Heart left ventricle (tissue), 16 donors: ENCODE measurements around the gene DYDC2. TPM values are rescaled to one million over a fixed set of nuclear protein-coding genes. Genes with fewer than 3 reads are reported as not detected.

ENCODE experiments used
- ATAC-seq, 4 donors: fragments of 200-7000 bp; cut with Tn5 transposase; one replicate each; pipeline ENCODE4 v1.9.1; 2020 to 2022; ENCODE audit warnings: moderate library complexity in 4 of 4, mild to moderate bottlenecking in 3 of 4, moderate number of reproducible peaks in 1 of 4
- DNase-seq, 5 donors: peaks; one replicate each; pipeline ENCODE4 v3.0.0-alpha.2; 2020
- H3K27ac ChIP-seq, 12 donors: fragments of 200-600 bp; sonication (generic) in 4 of 12; one replicate each; pipeline versions ENCODE4 v1.5.0 to v1.8.0; 2016 to 2022; ENCODE audit warnings: mild to moderate bottlenecking in 2 of 12
- H3K27me3 ChIP-seq, 9 donors: fragments of 200-600 bp; sonication (generic) in 2 of 9; one replicate each; pipeline versions ENCODE4 v1.5.1 to v1.8.0; 2016 to 2022; ENCODE audit warnings: mild to moderate bottlenecking in 3 of 9
- H3K36me3 ChIP-seq, 9 donors: fragments of 200-600 bp; sonication (generic) in 2 of 9; one replicate each; pipeline versions ENCODE4 v1.5.0 to v1.8.0; 2018 to 2022; ENCODE audit warnings: mild to moderate bottlenecking in 2 of 9
- H3K4me1 ChIP-seq, 12 donors: fragments of 200-600 bp; sonication (generic) in 4 of 12; one replicate each; pipeline versions ENCODE4 v1.5.0 to v1.8.0; 2016 to 2022; ENCODE audit warnings: mild to moderate bottlenecking in 3 of 12
- H3K4me3 ChIP-seq, 12 donors: fragments of 200-600 bp; sonication (generic) in 4 of 12; one replicate each; pipeline versions ENCODE4 v1.5.0 to v1.8.0; 2017 to 2022; ENCODE audit warnings: mild to moderate bottlenecking in 9 of 12, moderate library complexity in 4 of 12
- H3K9me3 ChIP-seq, 12 donors: fragments of 200-600 bp; sonication (generic) in 4 of 12; one replicate each; pipeline versions ENCODE4 v1.5.0 to v1.8.0; 2016 to 2022; ENCODE audit warnings: mild to moderate bottlenecking in 1 of 12
- POLR2A ChIP-seq, 2 donors: fragments of 450-650 bp; IDR thresholded peaks; one replicate each; pipeline ENCODE4 v1.6.1; 2017; ENCODE audit warnings: antibody characterized with exemption in 2 of 2, mild to moderate bottlenecking in 2 of 2, moderate library complexity in 2 of 2
- WGBS, 4 donors: extraction: QIAGEN DNeasy Blood & Tissue Kit in 2 of 4; methylation state at CpG; one replicate each; pipeline versions ENCODE4 v1.1.5 to v1.1.7; 2013 to 2018; 5-methylcytosine and 5-hydroxymethylcytosine counted together
- intact Hi-C, 10 donors: fragments of 100-400 bp; cut with DNase I; formaldehyde crosslinking; loops; one replicate each; pipeline versions ENCODE4 v1.11.1 to v1.14.2; 2022
- polyA plus RNA-seq, 2 donors: library from polyadenylated mRNA; stranded (reverse); fragments of 200-250 nt; gene quantifications; one replicate each; pipeline ENCODE4 v1.2.3, GENCODE V29; 2013
- total RNA-seq, 9 donors: library from RNA; depleted of rRNA in 2 of 9; stranded (reverse); fragments of >200 nt in 2 of 9; fragmentation: NEBNext Ultra II Directional in 3 of 9; extraction: Animal tissue kit (Norgen Biotek cat#: 25700) in 3 of 9; gene quantifications; one replicate each; pipeline versions ENCODE4 v1.1.0 to v1.2.4, GENCODE V29; 2016 to 2023
- TF ChIP-seq, protein P1 (sequence below), 12 donors: fragments of 200-600 bp; sonication (generic) in 4 of 12; IDR thresholded peaks; one replicate each; pipeline versions ENCODE4 v1.5.0 to v1.8.0; 2018 to 2022; ENCODE audit warnings: antibody characterized with exemption in 12 of 12, mild to moderate bottlenecking in 5 of 12
- donor health status: ischemic (EF 13 %, LVEDD 7.1; RV severe dilation, severe dysfunction).
- donor health status: healthy with polysubstance abuse.
- donor health status: DM: no; HTN: yes; CAD: no.
- donor health status: DM: no; HTN: no; CAD: no.
- donor health status: ischemic (EF 25% LVEDD 6.9; RV normal size, moderate dysfunction).
- donor health status: ischemic (EF 25% LVEDD 5.7; RV mildly dilated, moderate dysfunction).
- donor health status: healthy.
- donor health status: DM: yes; HTN: yes; CAD: no.
- donor health status: ischemic (EF 35%, LVEDD 5.7; RV mildly dilated, moderate dysfunction).
- donor health status: nonischemic (EF 11% LVEDD 7.7; RV severe dilation, severe dysfunction).
- donor health status: DM: yes; HTN: yes; CAD: no.
- donor health status: PGD.
- donor health status: ischemic (EF 29% LVEDD 5.4; RV normal size, mild dysfunction).
- donor health status: nonischemic (EF 23%, LVEDD 6.1; RV moderate dilation, normal function).

DYDC2 gene
- total and polyA plus RNA-seq, 11 donors: not detected

DNA sequence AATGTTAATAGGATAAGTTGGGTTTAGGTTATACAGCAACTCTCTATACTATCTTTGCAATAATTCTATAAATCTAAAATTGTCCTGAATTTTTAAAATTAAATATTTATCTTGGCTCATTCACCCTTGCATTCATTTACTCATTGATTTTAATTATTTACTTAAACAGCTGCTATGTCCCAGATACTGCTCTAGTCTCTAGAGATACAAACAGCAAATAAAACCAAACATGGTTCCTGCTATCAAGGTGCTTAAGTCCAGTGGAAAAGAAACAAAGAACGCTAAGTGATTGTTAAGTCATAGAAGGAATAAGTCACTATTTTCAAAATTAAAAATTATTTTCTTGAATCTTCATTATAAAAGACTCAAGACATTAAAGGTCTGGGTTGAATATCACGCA is 37.3 kb upstream of the DYDC2 start:
- WGBS, 4 donors: 87 to 92% (median 89%) methylated on average over 2 of the region's 2 CpGs
- intact Hi-C loops: no loop called here
- peaks cover 0 to 7% (median 0%) of the 10 kb centered on the region in 12 donors for H3K9me3 ChIP-seq
- no peaks in the 10 kb centered on the region for H3K4me1 ChIP-seq
- H3K36me3 ChIP-seq: no peaks in the 10 kb centered on the region
- peaks cover 0 to 6% (median 0%) of the 10 kb centered on the region in 9 donors for H3K27me3 ChIP-seq
- TF ChIP-seq POLR2A (IDR thresholded peaks at IDR 0.05): no peak
- TF ChIP-seq, protein P1, sequence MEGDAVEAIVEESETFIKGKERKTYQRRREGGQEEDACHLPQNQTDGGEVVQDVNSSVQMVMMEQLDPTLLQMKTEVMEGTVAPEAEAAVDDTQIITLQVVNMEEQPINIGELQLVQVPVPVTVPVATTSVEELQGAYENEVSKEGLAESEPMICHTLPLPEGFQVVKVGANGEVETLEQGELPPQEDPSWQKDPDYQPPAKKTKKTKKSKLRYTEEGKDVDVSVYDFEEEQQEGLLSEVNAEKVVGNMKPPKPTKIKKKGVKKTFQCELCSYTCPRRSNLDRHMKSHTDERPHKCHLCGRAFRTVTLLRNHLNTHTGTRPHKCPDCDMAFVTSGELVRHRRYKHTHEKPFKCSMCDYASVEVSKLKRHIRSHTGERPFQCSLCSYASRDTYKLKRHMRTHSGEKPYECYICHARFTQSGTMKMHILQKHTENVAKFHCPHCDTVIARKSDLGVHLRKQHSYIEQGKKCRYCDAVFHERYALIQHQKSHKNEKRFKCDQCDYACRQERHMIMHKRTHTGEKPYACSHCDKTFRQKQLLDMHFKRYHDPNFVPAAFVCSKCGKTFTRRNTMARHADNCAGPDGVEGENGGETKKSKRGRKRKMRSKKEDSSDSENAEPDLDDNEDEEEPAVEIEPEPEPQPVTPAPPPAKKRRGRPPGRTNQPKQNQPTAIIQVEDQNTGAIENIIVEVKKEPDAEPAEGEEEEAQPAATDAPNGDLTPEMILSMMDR (IDR thresholded peaks at IDR 0.05): no peak
- ATAC-seq: no peak
- no peak overlapping the region for H3K27ac ChIP-seq
- H3K4me3 ChIP-seq: no peak overlapping the region
- DNase-seq: no peak

DNA sequence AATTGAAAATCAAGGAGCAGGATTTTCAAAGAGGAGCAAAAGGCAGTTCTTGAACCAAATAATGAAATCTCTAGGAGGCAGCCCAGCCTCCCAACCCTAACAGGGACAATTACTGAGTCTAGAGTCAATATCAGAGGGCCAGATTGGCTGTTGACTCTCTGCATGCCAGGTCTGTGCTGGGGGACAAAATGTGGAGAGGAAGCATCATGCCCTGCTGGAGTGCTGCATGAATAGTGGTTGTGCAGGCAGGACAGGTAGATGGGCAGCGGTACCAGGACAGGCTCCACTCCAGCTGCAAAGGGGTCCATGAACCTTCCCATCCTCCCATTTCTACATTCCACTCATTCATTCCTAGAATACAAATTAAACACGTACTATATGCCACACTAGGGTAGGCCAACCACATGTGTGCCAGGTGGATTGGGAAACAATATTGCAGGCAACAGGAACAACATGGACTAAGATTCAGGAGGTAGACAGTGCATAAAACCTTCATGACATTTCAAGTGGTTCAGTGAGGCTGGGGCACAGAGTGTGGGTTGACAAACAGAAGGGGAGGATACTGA is 36.8 kb upstream of the DYDC2 start:
- Histone ChIP-seq H3K4me3 (no peak overlapping the region), H3K27ac (no peak overlapping the region), H3K9me3 (peaks cover 0 to 7% (median 0%) of the 10 kb centered on the region in 12 donors), H3K4me1 (no peaks in the 10 kb centered on the region), H3K36me3 (no peaks in the 10 kb centered on the region), H3K27me3 (peaks cover 0 to 6% (median 0%) of the 10 kb centered on the region in 9 donors)
- ATAC-seq: no peak
- WGBS, 4 donors: 93 to 96% (median 93%) methylated on average over 2 of the region's 2 CpGs
- DNase-seq: no peak
- intact Hi-C loops: no loop called here
- TF ChIP-seq, protein P1 (IDR thresholded peaks at IDR 0.05): no peak
- no peak for TF ChIP-seq POLR2A (IDR thresholded peaks at IDR 0.05)

DNA sequence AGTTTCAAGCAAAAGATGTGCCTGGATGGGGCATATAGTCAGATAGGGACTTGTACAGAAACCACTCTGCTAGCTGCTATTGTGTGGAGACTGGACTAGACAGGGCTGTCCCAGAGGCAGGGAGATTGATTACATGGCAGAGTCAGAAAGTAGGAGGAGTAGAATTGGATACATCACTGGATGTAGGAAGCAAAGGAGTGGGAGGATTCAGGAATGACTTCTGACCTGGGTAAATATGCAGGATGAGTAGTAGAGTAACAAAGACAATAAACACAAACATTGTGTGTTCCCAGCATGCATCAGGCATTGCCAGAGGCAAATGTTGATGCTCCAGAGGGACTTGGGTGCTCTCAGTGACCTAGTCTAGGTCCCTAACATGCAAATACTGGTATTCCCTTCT is 36.2 kb upstream of the DYDC2 start:
- no peaks in the 10 kb centered on the region for H3K36me3 ChIP-seq
- H3K27ac ChIP-seq: no peak overlapping the region
- DNase-seq (no peak), ATAC-seq (no peak)
- peaks cover 0 to 7% (median 0%) of the 10 kb centered on the region in 12 donors for H3K9me3 ChIP-seq
- H3K4me1 ChIP-seq: no peaks in the 10 kb centered on the region
- no peak for TF ChIP-seq POLR2A (IDR thresholded peaks at IDR 0.05)
- TF ChIP-seq, protein P1 (IDR thresholded peaks at IDR 0.05): no peak
- intact Hi-C loops: no loop called here
- H3K4me3 ChIP-seq: no peak overlapping the region
- H3K27me3 ChIP-seq: peaks cover 0 to 6% (median 0%) of the 10 kb centered on the region in 9 donors

DNA sequence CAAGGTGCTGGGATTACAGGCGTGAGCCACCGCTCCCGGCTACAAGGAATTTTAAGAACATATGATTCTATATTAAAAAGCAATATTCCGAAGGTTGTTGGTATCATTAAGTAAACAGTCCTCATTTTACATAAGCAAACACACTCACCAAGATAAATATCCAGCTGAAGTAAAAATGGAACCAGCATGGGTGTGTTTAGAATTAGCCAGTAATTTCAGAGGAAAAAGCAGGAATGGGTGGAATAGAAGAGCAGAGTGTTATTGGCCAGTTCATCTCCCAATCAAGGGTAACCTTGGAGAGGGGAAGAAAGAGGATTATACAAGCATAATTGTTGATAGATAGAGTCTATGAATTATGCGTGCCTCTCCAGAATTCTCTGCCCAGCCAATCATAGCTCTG is 35.4 kb upstream of the DYDC2 start:
- no peak overlapping the region for H3K27ac ChIP-seq
- no peak for ATAC-seq
- intact Hi-C loops: no loop called here
- H3K4me3 ChIP-seq: no peak overlapping the region
- DNase-seq: no peak
- 87 to 93% (median 91%) methylated on average over 5 of the region's 5 CpGs for WGBS, 4 donors
- no peaks in the 10 kb centered on the region for H3K4me1 ChIP-seq
- H3K36me3 ChIP-seq: no peaks in the 10 kb centered on the region
- TF ChIP-seq, protein P1 (IDR thresholded peaks at IDR 0.05): no peak
- no peak for TF ChIP-seq POLR2A (IDR thresholded peaks at IDR 0.05)
- H3K27me3 ChIP-seq: peaks cover 0 to 6% (median 0%) of the 10 kb centered on the region in 9 donors
- H3K9me3 ChIP-seq: peaks cover 0 to 7% (median 0%) of the 10 kb centered on the region in 12 donors
